ENCODE data around the gene ACBD4.

ACBD4 gene

GRCh38 chr17:45161288-45162024 is 26.0 kb downstream of the ACBD4 start, which contains the start of gene HEXIM2:
Gene HEXIM2 (plus strand): TSS chr17:45161875. CDS start chr17:45162794, 919 bp downstream.
- DNase-seq, result peak; percentile 98

- no peak for DNase-seq
Measured at GRCh38 chr17:45162025-45162687, 26.7 kb downstream of the ACBD4 start.

GRCh38 chr17:45164734-45165269 is 29.3 kb downstream of the ACBD4 start:
- no peak for DNase-seq

- no peak for DNase-seq
Measured at GRCh38 chr17:45168991-45169752, 33.7 kb downstream of the ACBD4 start.

- no peak for DNase-seq
Measured at GRCh38 chr17:45170280-45170930, 34.9 kb downstream of the ACBD4 start.

GRCh38 chr17:45170931-45171337 is 35.4 kb downstream of the ACBD4 start:
- no peak for DNase-seq

GRCh38 chr17:45171338-45172231 is 36.1 kb downstream of the ACBD4 start:
- no peak for DNase-seq

GRCh38 chr17:45172232-45172540 is 36.7 kb downstream of the ACBD4 start:
- no peak for DNase-seq

GRCh38 chr17:45172541-45173286 is 37.2 kb downstream of the ACBD4 start:
- no peak for DNase-seq

GRCh38 chr17:45175759-45176115 is 40.2 kb downstream of the ACBD4 start:
- DNase-seq, result no peak

- no peak for DNase-seq
Measured at GRCh38 chr17:45177563-45177962, 42.1 kb downstream of the ACBD4 start.

- no peak for DNase-seq
Measured at GRCh38 chr17:45184144-45184543, 48.7 kb downstream of the ACBD4 start.

- no peak for DNase-seq
Measured at GRCh38 chr17:45186801-45187354, 51.4 kb downstream of the ACBD4 start.

GRCh38 chr17:45189009-45189408 is 53.5 kb downstream of the ACBD4 start:
- no peak for DNase-seq

- no peak for DNase-seq
Measured at GRCh38 chr17:45190503-45191255, 55.2 kb downstream of the ACBD4 start.

Measured in NCI-H748 treated with DMSO at 0.1 percent for 48 hours (cell line).